ENCODE results near the gene PKNOX2. TPM values are rescaled to one million over a fixed set of nuclear protein-coding genes. Genes with fewer than 3 reads are reported as not detected.
A peak's percentile ranks its signal among the peaks of the same experiment; 100 is the strongest.

PKNOX2 gene
- total RNA-seq, 1 donor from 2014 or later: 8.7 TPM

DNA sequence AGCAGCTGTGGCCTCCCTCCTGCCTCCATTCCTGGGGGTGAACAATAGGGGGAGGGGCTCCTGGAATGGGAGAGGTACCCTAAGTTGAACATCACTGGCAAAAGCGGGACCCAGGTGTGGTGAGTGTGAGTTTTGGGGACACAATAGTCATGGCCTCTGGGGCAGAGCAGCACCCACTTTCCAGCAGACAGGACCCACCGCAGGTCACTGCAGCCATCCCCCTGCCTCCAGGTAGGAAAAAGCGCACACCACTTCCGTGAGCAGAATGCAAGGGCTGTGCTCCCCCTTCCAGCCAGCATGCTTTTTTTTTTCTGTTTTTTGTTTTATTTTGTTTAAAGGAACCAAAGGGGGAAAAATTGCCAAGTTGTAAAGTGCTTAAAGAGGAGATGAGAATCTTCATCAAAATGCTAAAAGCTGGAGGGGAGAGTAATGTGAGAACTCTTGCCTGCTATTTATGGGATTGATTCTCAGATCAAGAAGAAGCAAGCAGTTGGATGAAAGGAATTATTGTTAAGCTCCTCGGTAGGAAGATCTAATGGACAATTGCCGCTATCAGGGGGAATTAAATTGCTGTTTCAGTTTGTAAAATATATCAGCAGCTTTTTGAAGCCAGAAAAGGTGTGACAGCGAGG is 178.7 kb downstream of the PKNOX2 start:
- H3K4me3 Mint-ChIP-seq (ENCODE audit: unreplicated experiment): no peak overlapping the region
- H3K27ac Mint-ChIP-seq (ENCODE audit: unreplicated experiment): no peak overlapping the region
- H3K9me3 Mint-ChIP-seq (ENCODE audit: unreplicated experiment): peaks cover 6% of the 10 kb centered on the region
- DNase-seq: no peak
- no peaks in the 10 kb centered on the region for H3K36me3 Mint-ChIP-seq (ENCODE audit: unreplicated experiment)
- H3K27me3 Mint-ChIP-seq (ENCODE audit: unreplicated experiment): peaks cover 5% of the 10 kb centered on the region
- H3K4me1 Mint-ChIP-seq (ENCODE audit: low read depth, unreplicated experiment): peaks cover 34% of the 10 kb centered on the region
- TF ChIP-seq, protein P1, sequence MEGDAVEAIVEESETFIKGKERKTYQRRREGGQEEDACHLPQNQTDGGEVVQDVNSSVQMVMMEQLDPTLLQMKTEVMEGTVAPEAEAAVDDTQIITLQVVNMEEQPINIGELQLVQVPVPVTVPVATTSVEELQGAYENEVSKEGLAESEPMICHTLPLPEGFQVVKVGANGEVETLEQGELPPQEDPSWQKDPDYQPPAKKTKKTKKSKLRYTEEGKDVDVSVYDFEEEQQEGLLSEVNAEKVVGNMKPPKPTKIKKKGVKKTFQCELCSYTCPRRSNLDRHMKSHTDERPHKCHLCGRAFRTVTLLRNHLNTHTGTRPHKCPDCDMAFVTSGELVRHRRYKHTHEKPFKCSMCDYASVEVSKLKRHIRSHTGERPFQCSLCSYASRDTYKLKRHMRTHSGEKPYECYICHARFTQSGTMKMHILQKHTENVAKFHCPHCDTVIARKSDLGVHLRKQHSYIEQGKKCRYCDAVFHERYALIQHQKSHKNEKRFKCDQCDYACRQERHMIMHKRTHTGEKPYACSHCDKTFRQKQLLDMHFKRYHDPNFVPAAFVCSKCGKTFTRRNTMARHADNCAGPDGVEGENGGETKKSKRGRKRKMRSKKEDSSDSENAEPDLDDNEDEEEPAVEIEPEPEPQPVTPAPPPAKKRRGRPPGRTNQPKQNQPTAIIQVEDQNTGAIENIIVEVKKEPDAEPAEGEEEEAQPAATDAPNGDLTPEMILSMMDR (IDR thresholded peaks at IDR 0.05; ENCODE audit: partially characterized antibody, unreplicated experiment): no peak

DNA sequence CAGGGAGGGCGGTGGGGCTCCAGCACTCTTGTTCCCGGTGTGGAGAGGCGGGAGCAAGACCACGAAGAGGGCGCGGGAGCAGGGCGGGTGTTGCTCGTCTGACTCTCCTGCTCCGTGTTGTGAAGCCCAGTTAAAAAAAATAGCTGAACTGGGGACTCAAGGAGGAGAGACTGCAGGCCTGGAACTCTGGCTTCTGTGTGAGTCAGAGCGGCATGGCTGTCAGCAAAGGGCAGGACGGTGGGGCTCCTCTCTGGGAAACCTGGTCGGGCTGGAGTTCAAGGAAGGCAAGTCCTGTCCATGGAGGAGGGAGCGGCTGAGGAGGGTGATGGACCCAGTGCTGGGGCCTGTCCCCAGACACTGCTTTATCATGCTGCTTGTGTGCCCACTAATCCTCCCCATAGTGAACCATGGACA is 179.2 kb downstream of the PKNOX2 start:
- H3K36me3 Mint-ChIP-seq (ENCODE audit: unreplicated experiment): no peaks in the 10 kb centered on the region
- TF ChIP-seq, protein P1 (IDR thresholded peaks at IDR 0.05; ENCODE audit: partially characterized antibody, unreplicated experiment): no peak
- H3K4me1 Mint-ChIP-seq (ENCODE audit: low read depth, unreplicated experiment): peaks cover 34% of the 10 kb centered on the region
- H3K27me3 Mint-ChIP-seq (ENCODE audit: unreplicated experiment): peaks cover 5% of the 10 kb centered on the region
- peaks cover 8% of the 10 kb centered on the region for H3K9me3 Mint-ChIP-seq (ENCODE audit: unreplicated experiment)
- no peak overlapping the region for H3K27ac Mint-ChIP-seq (ENCODE audit: unreplicated experiment)
- H3K4me3 Mint-ChIP-seq (ENCODE audit: unreplicated experiment): no peak overlapping the region
- no peak for DNase-seq

DNA sequence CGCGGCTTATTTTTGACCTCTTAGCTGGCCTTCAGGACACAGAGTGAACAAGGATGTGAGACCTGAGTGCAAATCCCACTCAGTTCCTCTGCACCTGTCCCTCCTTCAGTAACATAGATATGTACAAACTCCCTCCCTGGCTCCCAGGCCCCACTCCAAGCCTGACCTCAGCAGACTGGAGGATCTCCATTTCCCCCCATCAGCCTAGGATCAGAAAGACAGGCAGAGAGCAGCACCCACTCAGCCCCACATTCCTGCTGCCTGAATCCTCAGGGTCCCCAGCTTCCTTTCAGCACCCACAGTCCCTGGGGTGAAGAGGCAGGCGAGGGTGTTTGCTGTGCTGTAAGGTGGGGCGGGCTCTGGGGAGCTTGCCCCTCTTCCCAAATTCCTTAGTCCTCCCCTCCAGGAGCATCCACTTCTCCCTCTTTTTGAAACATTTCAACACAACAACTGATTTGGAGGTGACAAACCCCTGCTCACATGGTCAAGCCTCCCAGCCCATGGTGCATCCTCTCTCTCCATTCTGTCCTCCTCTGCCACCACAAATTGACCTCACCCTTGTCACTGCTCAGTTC is 180.4 kb downstream of the PKNOX2 start:
- DNase-seq: no peak
- TF ChIP-seq, protein P1 (IDR thresholded peaks at IDR 0.05; ENCODE audit: partially characterized antibody, unreplicated experiment): no peak
- H3K27ac Mint-ChIP-seq (ENCODE audit: unreplicated experiment): no peak overlapping the region
- peaks cover 5% of the 10 kb centered on the region for H3K27me3 Mint-ChIP-seq (ENCODE audit: unreplicated experiment)
- no peaks in the 10 kb centered on the region for H3K36me3 Mint-ChIP-seq (ENCODE audit: unreplicated experiment)
- peaks cover 33% of the 10 kb centered on the region for H3K4me1 Mint-ChIP-seq (ENCODE audit: low read depth, unreplicated experiment)
- peak overlapping the region; percentile 28 for H3K4me3 Mint-ChIP-seq (ENCODE audit: unreplicated experiment)
- H3K9me3 Mint-ChIP-seq (ENCODE audit: unreplicated experiment): peaks cover 11% of the 10 kb centered on the region

DNA sequence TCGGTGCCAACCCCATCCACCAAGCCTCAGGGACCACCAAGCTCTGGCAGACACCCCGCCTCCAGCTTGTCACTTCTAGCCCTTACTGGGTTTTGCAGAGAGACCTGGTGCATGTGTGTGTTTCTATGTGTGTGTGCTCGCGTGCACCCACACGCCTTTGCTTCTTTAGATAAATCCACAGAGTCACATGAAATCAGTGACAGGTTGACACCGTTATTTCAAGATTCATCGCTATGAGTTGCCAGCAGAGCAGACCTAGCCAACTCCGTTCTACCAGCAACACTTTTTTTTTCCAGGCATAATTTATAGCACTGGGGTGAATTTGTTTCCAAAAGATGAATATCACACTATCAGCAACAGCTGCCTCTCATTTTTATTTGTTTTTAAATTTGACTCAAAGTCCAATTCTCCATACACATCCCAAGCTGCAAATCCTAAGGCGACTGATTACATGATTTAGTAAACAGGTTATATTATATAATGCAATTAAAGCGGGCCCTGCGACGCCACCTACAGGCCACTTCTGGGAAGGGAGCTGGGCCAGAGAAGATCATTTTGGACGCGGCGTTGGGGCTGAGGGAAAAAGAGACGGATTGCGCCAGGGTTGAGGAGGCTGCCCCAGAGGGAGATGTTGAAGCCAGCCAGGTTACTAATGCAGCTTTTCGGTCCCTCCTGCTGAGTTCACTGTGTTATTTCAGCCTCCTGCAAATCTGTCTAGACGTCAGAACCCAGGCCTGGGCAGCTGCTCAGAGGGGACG is 181.0 kb downstream of the PKNOX2 start:
- Mint-ChIP-seq H3K27me3 (ENCODE audit: unreplicated experiment) (peaks cover 5% of the 10 kb centered on the region), H3K4me1 (ENCODE audit: low read depth, unreplicated experiment) (peaks cover 32% of the 10 kb centered on the region), H3K4me3 (ENCODE audit: unreplicated experiment) (peak overlapping the region; percentile 28), H3K9me3 (ENCODE audit: unreplicated experiment) (peaks cover 11% of the 10 kb centered on the region), H3K36me3 (ENCODE audit: unreplicated experiment) (no peaks in the 10 kb centered on the region), H3K27ac (ENCODE audit: unreplicated experiment) (no peak overlapping the region)
- TF ChIP-seq, protein P1 (IDR thresholded peaks at IDR 0.05; ENCODE audit: partially characterized antibody, unreplicated experiment): peak; percentile 91
- peak; percentile 83 for DNase-seq

DNA sequence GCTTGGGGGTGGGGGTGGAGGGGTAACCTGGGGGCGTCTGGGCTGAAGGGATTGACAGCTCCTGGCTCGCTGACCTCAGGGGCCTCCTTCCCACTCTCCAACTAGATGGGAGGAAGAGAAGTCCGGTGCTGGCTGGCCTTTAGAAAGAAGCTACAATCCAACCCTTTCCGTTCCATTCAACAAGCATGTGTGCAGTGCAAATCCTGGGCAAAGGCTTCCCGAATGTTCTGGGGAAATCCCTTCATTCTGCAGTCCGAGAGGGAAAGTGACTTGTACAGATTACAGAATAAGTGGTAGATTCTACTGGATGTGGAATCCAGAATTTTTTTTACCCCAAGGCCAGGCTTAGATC is 181.6 kb downstream of the PKNOX2 start:
- H3K9me3 Mint-ChIP-seq (ENCODE audit: unreplicated experiment): peaks cover 11% of the 10 kb centered on the region
- DNase-seq: no peak
- no peak overlapping the region for H3K4me3 Mint-ChIP-seq (ENCODE audit: unreplicated experiment)
- H3K27ac Mint-ChIP-seq (ENCODE audit: unreplicated experiment): no peak overlapping the region
- no peaks in the 10 kb centered on the region for H3K36me3 Mint-ChIP-seq (ENCODE audit: unreplicated experiment)
- H3K27me3 Mint-ChIP-seq (ENCODE audit: unreplicated experiment): peaks cover 5% of the 10 kb centered on the region
- peaks cover 32% of the 10 kb centered on the region for H3K4me1 Mint-ChIP-seq (ENCODE audit: low read depth, unreplicated experiment)
- TF ChIP-seq, protein P1 (IDR thresholded peaks at IDR 0.05; ENCODE audit: partially characterized antibody, unreplicated experiment): no peak

All from glutamatergic neuron (in vitro differentiated cells).